GM10248 (cell line): Measurements from ENCODE around the gene FILIP1L.

Experiments
- CTCF ChIA-PET: fragments of 300-600 bp; sonication (Branson Sonifier 250); formaldehyde crosslinking; extraction: SDS; loops from one replicate; lab custom pipeline; 2021; ENCODE audit warnings: antibody characterized with exemption; lab: Yijun Ruan, JAX
- POLR2A ChIA-PET: fragments of 350-650 bp; sonication (Branson Sonifier 250); formaldehyde crosslinking; extraction: SDS; loops from one replicate; lab custom pipeline; 2020; ENCODE audit warnings: antibody characterized with exemption; lab: Yijun Ruan, JAX
- DNase-seq: peaks from one replicate; pipeline ENCODE4 v3.0.0; 2012; ENCODE audit errors: extremely low spot score
- TF ChIP-seq, protein P1 (sequence below): IDR thresholded peaks from 2 replicates; pipeline ENCODE4 v1.5.1; 2012; ENCODE audit warnings: mild to moderate bottlenecking, low read depth; ENCODE audit errors: extremely low read depth, missing control alignments, control extremely low read depth

The FILIP1L gene

DNA sequence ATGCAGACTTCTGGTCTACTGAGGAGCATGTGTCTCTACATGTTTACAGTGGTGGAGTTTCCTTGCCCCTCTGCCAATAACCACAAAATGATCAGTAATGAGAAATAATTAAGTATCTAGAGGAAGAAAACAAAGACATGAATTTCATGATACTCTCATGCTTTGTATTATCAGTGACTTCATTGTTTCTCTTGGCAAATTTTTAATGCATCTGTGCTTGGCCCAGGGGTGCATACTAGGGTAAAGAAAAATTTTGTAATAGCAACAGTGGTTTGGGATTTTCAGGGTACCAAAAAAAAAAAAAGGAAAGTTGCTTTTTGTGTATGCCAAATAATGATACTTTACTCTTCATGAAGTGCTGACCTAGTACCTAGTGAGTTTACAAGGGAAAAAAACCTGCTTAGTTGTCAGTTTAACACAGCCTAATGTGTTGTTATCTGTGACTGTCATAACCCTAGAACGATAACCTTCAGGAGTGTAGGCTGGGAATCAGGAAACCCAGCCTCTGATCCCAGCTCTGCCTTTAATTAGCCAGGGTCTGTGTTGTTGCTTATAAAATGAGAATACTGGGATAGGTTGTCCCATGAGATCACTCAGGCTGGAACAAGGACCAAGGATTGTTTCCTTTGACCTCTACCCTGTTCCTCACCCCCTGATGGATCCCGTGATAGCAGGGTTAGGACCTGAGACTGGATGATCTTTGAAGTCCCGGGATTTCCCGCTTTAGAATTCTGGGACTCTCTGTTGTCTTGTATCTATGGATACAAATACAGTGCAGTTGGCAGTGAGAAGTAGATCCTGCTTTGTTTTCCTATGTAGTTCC lies 179.1 kb downstream of the FILIP1L start:
- CTCF ChIA-PET: interaction anchor here (0.7 to 1.5 kb wide), 4 partner anchors 9 to 114 kb away, joined by 3 to 5 read pairs (median 3); no protein-coding TSS in a partner anchor
- POLR2A ChIA-PET: no interaction called here
- DNase-seq: no peak
- TF ChIP-seq, protein P1, sequence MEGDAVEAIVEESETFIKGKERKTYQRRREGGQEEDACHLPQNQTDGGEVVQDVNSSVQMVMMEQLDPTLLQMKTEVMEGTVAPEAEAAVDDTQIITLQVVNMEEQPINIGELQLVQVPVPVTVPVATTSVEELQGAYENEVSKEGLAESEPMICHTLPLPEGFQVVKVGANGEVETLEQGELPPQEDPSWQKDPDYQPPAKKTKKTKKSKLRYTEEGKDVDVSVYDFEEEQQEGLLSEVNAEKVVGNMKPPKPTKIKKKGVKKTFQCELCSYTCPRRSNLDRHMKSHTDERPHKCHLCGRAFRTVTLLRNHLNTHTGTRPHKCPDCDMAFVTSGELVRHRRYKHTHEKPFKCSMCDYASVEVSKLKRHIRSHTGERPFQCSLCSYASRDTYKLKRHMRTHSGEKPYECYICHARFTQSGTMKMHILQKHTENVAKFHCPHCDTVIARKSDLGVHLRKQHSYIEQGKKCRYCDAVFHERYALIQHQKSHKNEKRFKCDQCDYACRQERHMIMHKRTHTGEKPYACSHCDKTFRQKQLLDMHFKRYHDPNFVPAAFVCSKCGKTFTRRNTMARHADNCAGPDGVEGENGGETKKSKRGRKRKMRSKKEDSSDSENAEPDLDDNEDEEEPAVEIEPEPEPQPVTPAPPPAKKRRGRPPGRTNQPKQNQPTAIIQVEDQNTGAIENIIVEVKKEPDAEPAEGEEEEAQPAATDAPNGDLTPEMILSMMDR: no peak

DNA sequence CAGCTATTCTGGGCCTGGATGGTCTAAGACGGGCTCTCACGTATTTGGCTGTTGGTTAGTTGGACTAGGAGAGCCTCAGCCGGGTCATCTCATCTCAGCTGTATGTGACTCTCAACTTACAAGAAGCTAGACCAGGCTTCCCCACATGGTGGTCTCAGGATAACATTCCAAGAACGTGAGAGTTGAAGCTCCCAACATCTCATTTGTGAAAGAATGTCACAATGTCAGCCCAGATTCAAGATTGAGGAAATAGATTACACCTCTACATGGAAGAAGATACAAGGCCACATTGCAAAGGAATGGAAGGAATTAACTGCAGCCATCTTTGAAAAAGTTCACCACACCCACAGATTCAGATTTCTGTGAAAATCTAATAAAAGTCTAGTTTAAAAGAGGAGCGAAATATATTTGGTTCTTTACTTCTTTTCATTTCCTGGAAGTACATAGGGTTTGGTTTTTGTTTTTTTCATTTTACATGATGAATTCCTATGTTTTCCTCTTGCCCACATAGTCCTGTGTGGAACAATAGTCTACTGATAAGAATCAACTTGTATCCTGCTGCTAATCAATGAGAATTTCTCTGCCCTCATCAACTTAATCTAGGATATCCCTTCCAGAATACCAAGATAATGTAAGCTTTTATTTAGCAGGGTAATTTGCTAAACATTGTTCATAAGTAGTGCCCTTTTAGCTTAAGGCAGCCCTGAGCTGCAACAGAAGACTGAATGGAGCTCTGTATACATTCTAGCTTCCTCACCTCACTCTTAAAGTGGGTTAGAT lies 180.1 kb downstream of the FILIP1L start:
- TF ChIP-seq, protein P1: no peak
- ChIA-PET POLR2A (no interaction called here), CTCF (interaction anchor here (1.1 to 1.5 kb wide), 3 partner anchors 12 to 115 kb away, joined by 3 to 5 read pairs (median 3); no protein-coding TSS in a partner anchor)
- no peak for DNase-seq

DNA sequence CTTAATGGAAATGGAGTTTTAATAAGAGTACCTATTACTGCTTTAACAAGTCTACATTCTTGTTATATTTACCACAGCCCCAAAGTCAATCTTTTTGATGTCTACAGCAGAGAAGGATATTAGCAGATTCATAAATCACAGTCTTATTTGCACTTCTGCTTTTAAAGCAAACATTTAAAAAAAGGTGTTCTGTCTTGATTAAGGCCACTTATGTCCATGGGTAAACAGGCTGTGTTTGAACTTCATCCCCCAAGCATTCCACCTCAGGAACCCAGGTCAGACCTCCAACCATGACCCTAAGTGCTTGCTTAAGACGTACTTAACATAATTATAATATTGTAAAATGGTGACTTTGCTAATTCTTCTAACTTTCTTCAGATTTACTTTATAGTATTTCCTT lies 183.2 kb downstream of the FILIP1L start:
- POLR2A ChIA-PET: no interaction called here
- TF ChIP-seq, protein P1: no peak
- CTCF ChIA-PET: interaction anchor here (1.0 to 1.3 kb wide), 2 partner anchors 9 to 87 kb away, joined by 3 to 4 read pairs; no protein-coding TSS in a partner anchor
- DNase-seq: no peak

DNA sequence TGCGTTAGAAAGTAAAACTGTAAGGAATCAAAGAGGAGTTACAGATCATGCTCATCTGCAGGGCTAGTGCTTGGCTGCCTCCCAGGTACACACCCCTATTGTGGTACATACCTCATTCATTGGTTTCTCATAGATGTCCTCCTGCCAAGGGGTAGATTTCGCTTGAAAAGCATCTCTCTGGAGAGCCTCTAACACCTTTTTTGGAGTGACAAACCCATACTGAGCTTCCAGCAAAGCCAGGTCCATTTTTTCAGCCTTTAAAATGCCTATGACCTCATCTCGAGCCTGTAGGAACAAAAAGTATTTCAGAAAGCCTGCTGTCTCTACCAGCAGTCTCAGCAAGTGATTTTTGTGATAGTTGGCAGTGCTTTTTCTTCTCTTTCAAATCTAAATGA lies 184.6 kb downstream of the FILIP1L start:
- CTCF ChIA-PET: no interaction called here
- DNase-seq: no peak
- POLR2A ChIA-PET: no interaction called here
- TF ChIP-seq, protein P1: no peak

DNA sequence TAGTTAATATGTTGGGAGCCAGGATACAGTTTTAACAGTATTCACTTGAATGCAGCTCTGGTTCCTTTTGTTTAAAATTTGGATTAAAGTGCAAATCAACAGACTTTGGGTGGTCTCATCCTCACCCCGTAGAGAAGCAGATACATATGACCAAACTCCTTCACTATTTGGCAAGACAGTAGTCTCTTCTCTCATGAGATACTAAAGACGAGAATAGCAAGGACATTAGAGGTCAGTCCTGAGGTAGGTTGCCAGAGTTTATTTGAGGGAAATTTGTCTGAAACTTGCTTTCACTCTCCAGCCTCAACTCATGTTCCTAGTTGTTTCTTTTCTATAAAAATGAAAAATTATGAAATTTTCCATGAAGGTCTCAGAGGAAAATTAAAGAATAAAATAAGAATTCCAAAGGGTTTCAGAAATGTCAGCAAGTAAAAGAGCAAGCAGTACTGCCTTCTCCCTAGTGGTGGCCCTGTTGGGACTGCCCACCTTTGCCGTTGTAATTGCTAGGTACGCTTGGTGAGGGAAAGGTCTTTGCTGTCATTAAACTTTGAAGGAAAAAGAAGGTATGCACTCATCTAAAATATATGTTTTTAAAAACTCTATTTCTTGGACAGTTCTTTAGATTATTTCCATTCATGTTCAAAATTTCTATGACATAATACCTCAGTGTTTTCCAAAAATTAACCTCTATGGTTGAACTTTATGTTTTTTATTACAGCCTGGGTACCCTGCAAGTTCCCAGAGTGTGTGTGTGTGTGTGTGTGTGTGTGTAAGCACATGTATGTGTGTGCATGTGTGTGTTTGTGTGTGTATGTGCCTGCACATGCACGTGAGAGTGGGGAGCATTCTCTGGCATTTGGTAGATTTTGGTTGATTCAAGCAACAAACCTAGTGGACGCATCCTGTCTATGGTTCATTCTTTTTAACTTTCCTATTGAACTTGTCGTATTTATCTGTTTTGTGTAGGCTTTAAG lies 185.2 kb downstream of the FILIP1L start:
- no peak for DNase-seq
- ChIA-PET POLR2A (no interaction called here), CTCF (interaction anchor here (0.7 to 1.5 kb wide), 4 partner anchors 8 to 24 kb away, joined by 3 read pairs; no protein-coding TSS in a partner anchor)
- TF ChIP-seq, protein P1: no peak
